Measurements from ENCODE around the gene PRKD2.
A peak's percentile ranks its signal among the peaks of the same experiment; 100 is the strongest.

Gene PRKD2

GRCh38 chr19:46719629-46720502 lies 3.0 kb upstream of the PRKD2 start:
- Histone ChIP-seq H3K4me1 (ENCODE audit: control insufficient read depth in 1 of 2, insufficient read depth in 1 of 2, low read depth in 1 of 2, low read length in 1 of 2) (peaks cover 51 to 53% of the 10 kb centered on the region in 2 experiments), H3K4me3 (ENCODE audit: low read depth in 1 of 2, low read length in 1 of 2) (no peak overlapping the region), H3K27ac (peak overlapping the region; percentile 92), H3K36me3 (peaks cover 62% of the 10 kb centered on the region), H3K9me3 (no peaks in the 10 kb centered on the region), H3K27me3 (no peaks in the 10 kb centered on the region)
- TF ChIP-seq, protein P1, sequence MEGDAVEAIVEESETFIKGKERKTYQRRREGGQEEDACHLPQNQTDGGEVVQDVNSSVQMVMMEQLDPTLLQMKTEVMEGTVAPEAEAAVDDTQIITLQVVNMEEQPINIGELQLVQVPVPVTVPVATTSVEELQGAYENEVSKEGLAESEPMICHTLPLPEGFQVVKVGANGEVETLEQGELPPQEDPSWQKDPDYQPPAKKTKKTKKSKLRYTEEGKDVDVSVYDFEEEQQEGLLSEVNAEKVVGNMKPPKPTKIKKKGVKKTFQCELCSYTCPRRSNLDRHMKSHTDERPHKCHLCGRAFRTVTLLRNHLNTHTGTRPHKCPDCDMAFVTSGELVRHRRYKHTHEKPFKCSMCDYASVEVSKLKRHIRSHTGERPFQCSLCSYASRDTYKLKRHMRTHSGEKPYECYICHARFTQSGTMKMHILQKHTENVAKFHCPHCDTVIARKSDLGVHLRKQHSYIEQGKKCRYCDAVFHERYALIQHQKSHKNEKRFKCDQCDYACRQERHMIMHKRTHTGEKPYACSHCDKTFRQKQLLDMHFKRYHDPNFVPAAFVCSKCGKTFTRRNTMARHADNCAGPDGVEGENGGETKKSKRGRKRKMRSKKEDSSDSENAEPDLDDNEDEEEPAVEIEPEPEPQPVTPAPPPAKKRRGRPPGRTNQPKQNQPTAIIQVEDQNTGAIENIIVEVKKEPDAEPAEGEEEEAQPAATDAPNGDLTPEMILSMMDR (IDR thresholded peaks at IDR 0.05), result no peak

GRCh38 chr19:46718934-46719622 lies 2.2 kb upstream of the PRKD2 start:
- Histone ChIP-seq H3K27ac (peak overlapping the region; percentile 92), H3K4me1 (ENCODE audit: control insufficient read depth in 1 of 2, insufficient read depth in 1 of 2, low read depth in 1 of 2, low read length in 1 of 2) (peaks cover 57 to 58% of the 10 kb centered on the region in 2 experiments), H3K27me3 (no peaks in the 10 kb centered on the region), H3K36me3 (peaks cover 54% of the 10 kb centered on the region), H3K9me3 (no peaks in the 10 kb centered on the region), H3K4me3 (ENCODE audit: low read depth in 1 of 2, low read length in 1 of 2) (peak overlapping the region; percentile 94 to 95)
- TF ChIP-seq, protein P1 (IDR thresholded peaks at IDR 0.05), result no peak

DNA sequence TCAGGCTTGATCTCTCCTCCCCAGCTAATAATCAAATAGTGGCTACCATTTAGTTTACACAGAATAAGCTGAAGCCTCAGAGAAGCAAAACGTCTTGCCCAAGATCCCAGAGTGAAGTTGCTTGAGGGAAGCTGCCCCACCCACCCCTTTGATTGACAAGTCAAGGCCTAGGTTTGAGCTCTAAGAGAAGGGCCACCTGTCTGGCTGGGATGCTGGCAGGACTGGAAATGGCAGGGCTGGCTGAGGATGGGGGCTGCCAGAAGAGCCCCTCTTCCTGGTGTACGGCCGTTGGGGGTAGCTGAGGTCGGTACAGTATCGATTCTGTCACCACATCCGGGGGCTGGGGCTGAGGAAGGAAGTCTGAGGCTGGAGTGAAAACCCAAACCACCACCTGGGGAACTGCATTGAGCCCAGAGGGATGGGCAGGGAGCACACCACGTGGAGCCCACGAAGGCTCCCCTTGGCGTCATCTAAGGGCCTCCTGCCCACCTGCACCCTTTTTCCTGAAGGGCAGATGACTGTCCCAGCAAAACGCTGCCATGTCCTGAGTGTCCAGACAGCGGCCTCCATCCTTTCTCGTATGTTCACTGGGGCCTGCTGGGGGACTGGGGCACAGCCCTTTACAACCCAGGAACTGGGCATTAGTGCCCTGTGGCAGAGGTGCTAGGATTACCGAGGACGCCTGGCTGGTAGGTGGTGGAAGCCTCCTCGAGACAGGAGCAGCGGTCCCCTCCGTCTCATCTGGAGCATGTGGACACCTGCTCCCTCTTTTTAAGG lies 1.4 kb upstream of the PRKD2 start:
- peaks cover 58 to 64% of the 10 kb centered on the region in 2 experiments for H3K4me1 ChIP-seq (ENCODE audit: control insufficient read depth in 1 of 2, insufficient read depth in 1 of 2, low read depth in 1 of 2, low read length in 1 of 2)
- H3K27ac ChIP-seq, result peak overlapping the region; percentile 92
- peaks cover 47% of the 10 kb centered on the region for H3K36me3 ChIP-seq
- H3K27me3 ChIP-seq, result no peaks in the 10 kb centered on the region
- H3K4me3 ChIP-seq (ENCODE audit: low read depth in 1 of 2, low read length in 1 of 2), result peak overlapping the region; percentile 94 to 95
- no peaks in the 10 kb centered on the region for H3K9me3 ChIP-seq
- TF ChIP-seq, protein P1 (IDR thresholded peaks at IDR 0.05), result no peak

DNA sequence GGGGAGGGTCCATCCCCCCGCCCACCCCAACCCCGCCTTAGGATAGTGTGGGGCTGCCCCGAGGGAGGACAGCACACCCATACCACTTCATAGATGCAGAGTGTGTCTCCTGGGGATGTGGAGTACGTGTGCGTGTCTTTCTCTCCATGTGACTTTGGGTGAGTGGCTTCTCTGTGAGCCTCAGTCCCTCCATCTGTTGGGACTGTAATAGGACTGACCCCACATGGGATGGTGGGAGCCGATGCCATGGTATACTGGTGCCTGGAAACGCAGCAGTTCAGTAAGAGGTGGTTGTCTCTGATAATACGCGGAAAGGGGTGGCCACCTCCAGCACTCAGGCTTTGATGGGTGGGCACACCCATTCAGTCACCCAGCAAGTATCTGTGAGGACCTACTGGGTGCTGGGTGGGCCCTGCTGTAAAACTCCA lies 816 bp upstream of the PRKD2 start:
- peak overlapping the region; percentile 94 to 95 for H3K4me3 ChIP-seq (ENCODE audit: low read depth in 1 of 2, low read length in 1 of 2)
- TF ChIP-seq, protein P1 (IDR thresholded peaks at IDR 0.05), result no peak
- H3K27ac ChIP-seq, result peak overlapping the region; percentile 92
- no peaks in the 10 kb centered on the region for H3K27me3 ChIP-seq
- peaks cover 52 to 60% of the 10 kb centered on the region in 2 experiments for H3K4me1 ChIP-seq (ENCODE audit: control insufficient read depth in 1 of 2, insufficient read depth in 1 of 2, low read depth in 1 of 2, low read length in 1 of 2)
- no peaks in the 10 kb centered on the region for H3K9me3 ChIP-seq
- H3K36me3 ChIP-seq, result peaks cover 41% of the 10 kb centered on the region

GRCh38 chr19:46716672-46717033 lies 261 bp downstream of the PRKD2 start:
- H3K9me3 ChIP-seq, result no peaks in the 10 kb centered on the region
- TF ChIP-seq, protein P1 (IDR thresholded peaks at IDR 0.05), result no peak
- peaks cover 48 to 57% of the 10 kb centered on the region in 2 experiments for H3K4me1 ChIP-seq (ENCODE audit: control insufficient read depth in 1 of 2, insufficient read depth in 1 of 2, low read depth in 1 of 2, low read length in 1 of 2)
- peak overlapping the region; percentile 94 to 95 for H3K4me3 ChIP-seq (ENCODE audit: low read depth in 1 of 2, low read length in 1 of 2)
- H3K27ac ChIP-seq, result peak overlapping the region; percentile 92
- H3K36me3 ChIP-seq, result peaks cover 30% of the 10 kb centered on the region
- no peaks in the 10 kb centered on the region for H3K27me3 ChIP-seq

Measured in neutrophil (primary cell).